IMR-90 (cell line): ENCODE measurements around the gene SAMD1.

Experiments
- BHLHE40 ChIP-seq: fragments of 150-350 bp; IDR thresholded peaks from 2 replicates; pipeline ENCODE4 v1.6.1; 2016; ENCODE audit warnings: mild to moderate bottlenecking, low read depth, low read length
- CHD1 ChIP-seq: IDR thresholded peaks from 2 replicates; pipeline ENCODE4 v1.6.1; 2012; ENCODE audit warnings: low read depth, low read length, improper control_type of control experiment
- MXI1 ChIP-seq: IDR thresholded peaks from 2 replicates; pipeline ENCODE4 v1.6.1; 2012; ENCODE audit warnings: low read depth, mild to moderate bottlenecking, low read length, moderate library complexity, borderline replicate concordance
- POLR2A ChIP-seq: IDR thresholded peaks from 2 replicates; pipeline ENCODE4 v1.6.1; 2012; ENCODE audit warnings: mild to moderate bottlenecking, low read depth, low read length
- RCOR1 ChIP-seq: IDR thresholded peaks from 2 replicates; pipeline ENCODE4 v1.6.1; 2012; ENCODE audit warnings: mild to moderate bottlenecking, low read length, improper control_type of control experiment; ENCODE audit not compliant: insufficient replicate concordance
- RFX5 ChIP-seq: IDR thresholded peaks from 2 replicates; pipeline ENCODE4 v1.8.0; 2012; ENCODE audit warnings: low read depth, mild to moderate bottlenecking, low read length, moderate library complexity
- SMC3 ChIP-seq: fragments of 150-350 bp; IDR thresholded peaks from 2 replicates; pipeline ENCODE4 v1.6.1; 2016; ENCODE audit warnings: low read depth, mild to moderate bottlenecking, antibody characterized with exemption, low read length, moderate library complexity
- USF2 ChIP-seq: fragments of 150-350 bp; IDR thresholded peaks from 2 replicates; pipeline ENCODE4 v1.6.1; 2017; ENCODE audit warnings: mild to moderate bottlenecking, antibody characterized with exemption, low read length, low read depth
- TF ChIP-seq, protein P1 (sequence below): conservative IDR thresholded peaks from 2 replicates; pipeline ENCODE4 v1.5.1; 2012; ENCODE audit warnings: mild to moderate bottlenecking, low read depth, low read length, improper control_type of control experiment

- TF ChIP-seq, protein P1, sequence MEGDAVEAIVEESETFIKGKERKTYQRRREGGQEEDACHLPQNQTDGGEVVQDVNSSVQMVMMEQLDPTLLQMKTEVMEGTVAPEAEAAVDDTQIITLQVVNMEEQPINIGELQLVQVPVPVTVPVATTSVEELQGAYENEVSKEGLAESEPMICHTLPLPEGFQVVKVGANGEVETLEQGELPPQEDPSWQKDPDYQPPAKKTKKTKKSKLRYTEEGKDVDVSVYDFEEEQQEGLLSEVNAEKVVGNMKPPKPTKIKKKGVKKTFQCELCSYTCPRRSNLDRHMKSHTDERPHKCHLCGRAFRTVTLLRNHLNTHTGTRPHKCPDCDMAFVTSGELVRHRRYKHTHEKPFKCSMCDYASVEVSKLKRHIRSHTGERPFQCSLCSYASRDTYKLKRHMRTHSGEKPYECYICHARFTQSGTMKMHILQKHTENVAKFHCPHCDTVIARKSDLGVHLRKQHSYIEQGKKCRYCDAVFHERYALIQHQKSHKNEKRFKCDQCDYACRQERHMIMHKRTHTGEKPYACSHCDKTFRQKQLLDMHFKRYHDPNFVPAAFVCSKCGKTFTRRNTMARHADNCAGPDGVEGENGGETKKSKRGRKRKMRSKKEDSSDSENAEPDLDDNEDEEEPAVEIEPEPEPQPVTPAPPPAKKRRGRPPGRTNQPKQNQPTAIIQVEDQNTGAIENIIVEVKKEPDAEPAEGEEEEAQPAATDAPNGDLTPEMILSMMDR = no peak
- TF ChIP-seq USF2 (no peak), POLR2A (no peak), BHLHE40 (no peak), MXI1 (no peak), RCOR1 (no peak), SMC3 (no peak), RFX5 (no peak), CHD1 (no peak)
Measured at GRCh38 chr19:14052470-14052869, 38.1 kb downstream of the SAMD1 start.
